ENCODE results near the gene MBOAT2.

DNA sequence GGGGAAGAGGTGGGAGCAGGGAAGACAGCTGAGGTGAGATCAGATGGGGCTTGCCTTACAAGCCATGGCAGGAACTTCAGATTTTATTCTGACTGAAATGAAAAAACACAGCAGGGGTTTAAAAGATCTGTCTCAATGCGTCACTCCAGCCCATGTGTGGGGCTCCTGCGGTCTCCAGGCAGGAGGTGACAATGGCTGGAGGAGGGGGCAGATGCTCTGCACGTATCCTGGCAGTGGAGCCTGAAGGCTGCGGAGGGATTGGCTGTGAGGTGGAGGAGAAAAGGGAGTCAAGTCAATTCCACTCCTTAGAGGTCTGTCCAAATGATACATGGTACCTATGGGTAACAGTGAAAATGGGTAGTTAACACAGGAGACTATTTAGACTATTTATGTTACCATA is 125.6 kb downstream of the MBOAT2 start:
- TF ChIP-seq, protein P1, sequence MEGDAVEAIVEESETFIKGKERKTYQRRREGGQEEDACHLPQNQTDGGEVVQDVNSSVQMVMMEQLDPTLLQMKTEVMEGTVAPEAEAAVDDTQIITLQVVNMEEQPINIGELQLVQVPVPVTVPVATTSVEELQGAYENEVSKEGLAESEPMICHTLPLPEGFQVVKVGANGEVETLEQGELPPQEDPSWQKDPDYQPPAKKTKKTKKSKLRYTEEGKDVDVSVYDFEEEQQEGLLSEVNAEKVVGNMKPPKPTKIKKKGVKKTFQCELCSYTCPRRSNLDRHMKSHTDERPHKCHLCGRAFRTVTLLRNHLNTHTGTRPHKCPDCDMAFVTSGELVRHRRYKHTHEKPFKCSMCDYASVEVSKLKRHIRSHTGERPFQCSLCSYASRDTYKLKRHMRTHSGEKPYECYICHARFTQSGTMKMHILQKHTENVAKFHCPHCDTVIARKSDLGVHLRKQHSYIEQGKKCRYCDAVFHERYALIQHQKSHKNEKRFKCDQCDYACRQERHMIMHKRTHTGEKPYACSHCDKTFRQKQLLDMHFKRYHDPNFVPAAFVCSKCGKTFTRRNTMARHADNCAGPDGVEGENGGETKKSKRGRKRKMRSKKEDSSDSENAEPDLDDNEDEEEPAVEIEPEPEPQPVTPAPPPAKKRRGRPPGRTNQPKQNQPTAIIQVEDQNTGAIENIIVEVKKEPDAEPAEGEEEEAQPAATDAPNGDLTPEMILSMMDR (IDR thresholded peaks at IDR 0.05): no peak
- no peak for TF ChIP-seq POLR2A (IDR thresholded peaks at IDR 0.05)
